GM12891 (cell line): ENCODE results near the gene CPHXL. TPM values are rescaled to one million over a fixed set of nuclear protein-coding genes. Genes with fewer than 3 reads are reported as not detected.

Experiments
- DNase-seq: peaks from one replicate; pipeline ENCODE4 v3.0.0; 2011; ENCODE audit warnings: low spot score; ENCODE audit not compliant: insufficient read length
- FAIRE-seq: peaks from 2 replicates; lab custom pipeline; 2011; peaks lifted over from hg19 to GRCh38; lab: Jason Lieb, UNC
- PAX5 ChIP-seq: IDR thresholded peaks from 2 replicates; pipeline ENCODE4 v1.6.1; 2011; ENCODE audit warnings: low read length, moderate library complexity, mild to moderate bottlenecking; ENCODE audit not compliant: insufficient read depth, severe bottlenecking
- POLR2A ChIP-seq: IDR thresholded peaks from 2 replicates; pipeline ENCODE4 v1.6.1; 2011; ENCODE audit warnings: low read depth, low read length, control low read depth
- POLR2AphosphoS5 ChIP-seq: IDR thresholded peaks from 2 replicates; pipeline ENCODE4 v1.6.1; 2011; ENCODE audit warnings: low read depth, low read length, control low read depth
- POU2F2 ChIP-seq: IDR thresholded peaks from 2 replicates; pipeline ENCODE4 v1.6.1; 2011; ENCODE audit warnings: low read depth, mild to moderate bottlenecking, control low read depth, low read length, moderate library complexity
- SPI1 ChIP-seq: IDR thresholded peaks from 2 replicates; pipeline ENCODE4 v1.6.1; 2011; ENCODE audit warnings: low read depth, low read length, control low read depth
- TAF1 ChIP-seq: IDR thresholded peaks from 2 replicates; pipeline ENCODE4 v1.6.1; 2011; ENCODE audit warnings: low read depth, low read length, control low read depth
- polyA plus RNA-seq: library from polyadenylated mRNA; unstranded; fragments of >200 nt; gene quantifications from one replicate; pipeline ENCODE4 v1.2.1, GENCODE V29; 2012; ENCODE audit warnings: low read depth, missing spikeins, inconsistent platforms; ENCODE audit not compliant: missing spikeins

The CPHXL gene
- not detected for polyA plus RNA-seq

GRCh38 chr16:75726390-75726789, at the start of gene CPHXL:
Gene CPHXL (minus strand): TSS chr16:75726490. CDS start chr16:75726442, 48 bp downstream.
- FAIRE-seq (no peak), DNase-seq (no peak)
- TF ChIP-seq POLR2A (no peak), POLR2AphosphoS5 (no peak), PAX5 (no peak), TAF1 (no peak), SPI1 (no peak), POU2F2 (no peak)

GRCh38 chr16:75774197-75774596, 47.9 kb upstream of the CPHXL start:
- FAIRE-seq (no peak), DNase-seq (no peak)

GRCh38 chr16:75770051-75770450, 43.8 kb upstream of the CPHXL start:
- TF ChIP-seq POU2F2 (no peak), POLR2AphosphoS5 (no peak), POLR2A (no peak), TAF1 (no peak), SPI1 (no peak), PAX5 (no peak)
- DNase-seq (no peak), FAIRE-seq (no peak)

More at GRCh38 chr16:75774197-75774596, 47.9 kb upstream of the CPHXL start:
- peak; percentile 60 for TF ChIP-seq SPI1
- no peak for TF ChIP-seq TAF1
- TF ChIP-seq POU2F2: no peak

GRCh38 chr16:75764154-75764768, 38.0 kb upstream of the CPHXL start:
- no peak for TF ChIP-seq POLR2A
- no peak for TF ChIP-seq PAX5
- no peak for TF ChIP-seq POLR2AphosphoS5
- no peak for TF ChIP-seq SPI1
- TF ChIP-seq POU2F2: no peak
- no peak for TF ChIP-seq TAF1
- DNase-seq: peak; percentile 26
- peak; percentile 93 for FAIRE-seq

DNA sequence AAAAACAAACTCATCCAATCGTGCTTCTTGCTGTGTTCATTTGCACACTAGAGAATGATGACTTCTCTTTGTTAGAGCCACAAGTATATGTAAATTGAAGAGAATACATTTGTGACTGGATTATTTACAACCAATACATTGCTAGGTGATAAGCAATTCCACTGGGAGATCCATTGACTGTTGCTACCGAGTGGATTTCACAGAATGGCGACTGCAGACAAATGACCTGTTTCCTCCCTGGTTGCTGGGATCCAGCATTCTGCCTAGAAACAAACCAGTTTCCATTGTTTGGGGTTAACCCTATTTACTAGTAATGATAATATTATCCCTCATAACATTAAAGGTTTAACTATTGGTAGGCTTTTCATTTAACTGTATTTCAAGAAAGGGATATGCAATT, 36.9 kb upstream of the CPHXL start:
- FAIRE-seq: peak; percentile 5
- DNase-seq: no peak
- TF ChIP-seq POLR2A: no peak
- TF ChIP-seq POU2F2: no peak
- no peak for TF ChIP-seq TAF1
- TF ChIP-seq PAX5: no peak
- TF ChIP-seq SPI1: no peak
- TF ChIP-seq POLR2AphosphoS5: no peak

GRCh38 chr16:75762746-75763145, 36.5 kb upstream of the CPHXL start:
- DNase-seq (no peak), FAIRE-seq (no peak)
- TF ChIP-seq POLR2A: no peak
- no peak for TF ChIP-seq POLR2AphosphoS5
- TF ChIP-seq PAX5: no peak
- TF ChIP-seq TAF1: no peak
- no peak for TF ChIP-seq POU2F2
- TF ChIP-seq SPI1: no peak

DNA sequence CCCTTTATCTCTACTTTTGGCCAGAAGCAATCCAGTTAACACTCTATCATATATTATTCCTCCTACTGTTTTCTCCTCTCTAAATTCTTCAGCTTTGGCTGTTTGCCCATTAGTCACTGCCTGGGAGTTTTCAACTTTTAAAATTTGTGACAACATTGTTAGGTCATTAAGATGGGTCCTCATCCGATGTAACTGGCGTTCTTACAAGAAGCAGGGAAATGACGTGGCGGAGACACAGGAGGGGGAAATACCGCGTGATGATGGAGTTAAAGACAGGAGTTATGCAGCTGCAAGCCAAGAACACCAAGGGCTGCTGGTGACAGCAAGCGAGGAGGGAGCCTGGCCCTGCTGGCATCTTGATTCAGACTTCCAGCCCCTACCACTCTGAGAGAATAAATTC, 34.8 kb upstream of the CPHXL start:
- TF ChIP-seq PAX5 (no peak), POLR2AphosphoS5 (no peak), TAF1 (no peak), POU2F2 (no peak), POLR2A (no peak), SPI1 (no peak)
- FAIRE-seq: no peak
- DNase-seq: no peak

GRCh38 chr16:75760018-75760519, 33.8 kb upstream of the CPHXL start:
- FAIRE-seq: no peak
- no peak for TF ChIP-seq POLR2AphosphoS5
- no peak for TF ChIP-seq SPI1
- TF ChIP-seq PAX5: no peak
- DNase-seq: no peak

DNA sequence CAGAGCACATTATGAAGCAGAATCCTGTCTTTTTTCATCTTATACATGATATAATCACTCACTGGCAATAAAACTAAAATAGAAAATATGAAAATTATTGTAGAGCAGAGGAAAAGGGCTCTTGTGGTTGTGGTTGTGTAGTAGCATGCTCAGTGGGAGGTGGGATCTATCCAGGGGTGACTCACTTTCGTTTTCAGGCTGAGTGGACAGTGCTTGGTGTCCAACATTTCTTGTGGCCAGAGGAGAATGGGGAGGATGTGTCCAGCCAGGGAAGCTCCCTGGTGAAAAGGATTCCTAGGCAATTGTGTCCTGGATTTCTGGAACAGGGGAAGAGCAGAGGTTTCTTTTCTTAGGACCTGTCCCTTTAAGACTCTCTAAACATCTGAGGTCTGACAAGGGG, 31.9 kb upstream of the CPHXL start:
- no peak for FAIRE-seq

DNA sequence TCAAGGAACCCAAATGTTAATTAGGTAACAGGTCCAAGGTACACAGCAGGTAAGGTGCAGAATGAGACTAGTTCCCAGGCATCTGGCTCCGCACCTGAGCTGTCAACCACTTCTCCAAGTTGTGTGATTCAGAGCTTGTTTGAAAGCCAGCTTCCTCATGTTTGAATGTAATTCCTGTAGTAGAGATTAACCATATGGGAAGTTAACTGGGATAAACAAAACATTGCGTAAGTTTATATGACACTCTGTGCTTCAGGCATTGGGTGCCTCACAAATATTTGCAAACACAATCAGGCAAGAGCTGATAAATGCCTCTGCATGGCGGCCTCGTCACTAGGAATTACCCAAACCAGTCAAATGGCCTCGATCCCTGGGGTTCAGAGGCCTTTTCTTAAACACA, 27.9 kb upstream of the CPHXL start:
- FAIRE-seq (no peak), DNase-seq (no peak)
- no peak for TF ChIP-seq TAF1

More for the DNA sequence above, 31.9 kb upstream of the CPHXL start:
- TF ChIP-seq SPI1 (no peak), POLR2AphosphoS5 (no peak), TAF1 (no peak)
- DNase-seq: no peak
